Psoas muscle (tissue), 8 donors: ENCODE measurements around the gene WSCD2. TPM values are rescaled to one million over a fixed set of nuclear protein-coding genes. Genes with fewer than 3 reads are reported as not detected.

Source experiments
- ATAC-seq, 4 donors: fragments of 200-7000 bp; cut with Tn5 transposase; one replicate each; pipeline ENCODE4 v1.9.1; 2020; ENCODE audit warnings: moderate library complexity in 3 of 4, mild to moderate bottlenecking in 2 of 4
- DNase-seq, 2 donors: peaks; one replicate each; pipeline ENCODE4 v3.0.0-alpha.2; 2020
- H3K27ac ChIP-seq: fragments of 200-600 bp; one replicate; pipeline ENCODE4 v1.8.0; 2022
- H3K27me3 ChIP-seq, 3 donors: fragments of 200-600 bp in 1 of 3; one replicate each; pipeline versions ENCODE4 v1.6.1 to v1.8.0; 2013 to 2022; ENCODE audit warnings: low read length in 2 of 3, mild to moderate bottlenecking in 2 of 3, moderate library complexity in 1 of 3; ENCODE audit not compliant: insufficient read depth in 3 of 3
- H3K36me3 ChIP-seq, 2 donors: fragments of 200-600 bp in 1 of 2; one replicate each; pipeline versions ENCODE4 v1.6.1 to v1.8.0; 2013 to 2022; ENCODE audit warnings: low read depth in 1 of 2, mild to moderate bottlenecking in 1 of 2, moderate library complexity in 1 of 2; ENCODE audit not compliant: insufficient read depth in 1 of 2
- H3K4me1 ChIP-seq: fragments of 200-600 bp; one replicate; pipeline ENCODE4 v1.8.0; 2022
- H3K4me3 ChIP-seq: fragments of 200-600 bp; one replicate; pipeline ENCODE4 v1.8.0; 2022; ENCODE audit warnings: mild to moderate bottlenecking
- H3K9me3 ChIP-seq: fragments of 200-600 bp; one replicate; pipeline ENCODE4 v1.8.0; 2022
- WGBS, 3 donors: extraction: QIAGEN DNeasy Blood & Tissue Kit; methylation state at CpG; one replicate each; pipeline versions ENCODE4 v1.1.6 to v1.1.7; 2013; 5-methylcytosine and 5-hydroxymethylcytosine counted together
- intact Hi-C, 2 donors: fragments of 100-400 bp; cut with DNase I; formaldehyde crosslinking; loops; one replicate each; pipeline versions ENCODE4 v1.11.0 to v1.14.2; 2022
- polyA plus RNA-seq, 3 donors: library from polyadenylated mRNA; stranded (reverse); fragments of 200-250 nt; gene quantifications; one replicate each; pipeline ENCODE4 v1.2.3, GENCODE V29; 2013
- total RNA-seq, 4 donors: library from RNA; stranded (reverse); fragmentation: NEBNext Ultra II Directional in 2 of 4; extraction: Animal tissue kit (Norgen Biotek cat#: 25700) in 2 of 4; gene quantifications; one replicate each; pipeline versions ENCODE4 v1.2.1 to v1.2.4, GENCODE V29; 2021 to 2023
- TF ChIP-seq, protein P1 (sequence below): fragments of 200-600 bp; IDR thresholded peaks from one replicate; pipeline ENCODE4 v1.8.0; 2022; ENCODE audit warnings: antibody characterized with exemption
- donor health status: healthy with polysubstance abuse.
- donor health status: DM: no; HTN: no; CAD: no; lungs with moderate emphysema.
- donor health status: Bipolar disorder and iron deficiency.
- donor health status: healthy.
- donor health status: DM: yes; HTN: yes; CAD: no.
- donor health status: DM: no; HTN: no; CAD: no.
- donor health status: DM: no; HTN: no; CAD: no.
- donor health status: DM: yes; HTN: yes; CAD: no.

The WSCD2 gene
- total and polyA plus RNA-seq, 7 donors: 0.01 to 0.21 TPM; not detected in 5

DNA sequence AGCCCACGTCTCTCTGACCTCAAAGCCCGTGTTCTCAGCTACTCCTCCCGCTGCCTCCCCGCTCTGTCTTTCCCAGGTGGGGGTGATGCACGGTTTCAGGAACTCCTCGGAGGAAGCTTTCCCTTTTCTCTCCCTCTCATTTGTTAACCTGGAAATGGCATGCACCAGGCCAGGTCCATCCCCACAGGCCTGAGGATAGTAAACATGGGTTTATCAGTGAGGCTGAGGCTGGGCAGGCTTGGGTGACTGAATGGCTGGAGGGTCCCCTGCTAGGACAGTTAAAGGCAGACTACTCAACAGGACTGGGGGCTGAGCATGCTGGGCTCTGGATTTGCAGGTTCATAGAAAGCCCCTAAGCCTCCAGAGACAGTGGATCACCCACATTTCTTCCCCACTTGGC is 7.6 kb downstream of the WSCD2 start:
- intact Hi-C loops: no loop called here
- DNase-seq: no peak
- no peak for ATAC-seq
- Histone ChIP-seq H3K4me3 (no peak overlapping the region), H3K4me1 (no peaks in the 10 kb centered on the region), H3K27me3 (peaks cover 0 to 19% (median 6%) of the 10 kb centered on the region in 3 donors), H3K27ac (no peak overlapping the region), H3K9me3 (no peaks in the 10 kb centered on the region), H3K36me3 (no peaks in the 10 kb centered on the region)
- TF ChIP-seq, protein P1, sequence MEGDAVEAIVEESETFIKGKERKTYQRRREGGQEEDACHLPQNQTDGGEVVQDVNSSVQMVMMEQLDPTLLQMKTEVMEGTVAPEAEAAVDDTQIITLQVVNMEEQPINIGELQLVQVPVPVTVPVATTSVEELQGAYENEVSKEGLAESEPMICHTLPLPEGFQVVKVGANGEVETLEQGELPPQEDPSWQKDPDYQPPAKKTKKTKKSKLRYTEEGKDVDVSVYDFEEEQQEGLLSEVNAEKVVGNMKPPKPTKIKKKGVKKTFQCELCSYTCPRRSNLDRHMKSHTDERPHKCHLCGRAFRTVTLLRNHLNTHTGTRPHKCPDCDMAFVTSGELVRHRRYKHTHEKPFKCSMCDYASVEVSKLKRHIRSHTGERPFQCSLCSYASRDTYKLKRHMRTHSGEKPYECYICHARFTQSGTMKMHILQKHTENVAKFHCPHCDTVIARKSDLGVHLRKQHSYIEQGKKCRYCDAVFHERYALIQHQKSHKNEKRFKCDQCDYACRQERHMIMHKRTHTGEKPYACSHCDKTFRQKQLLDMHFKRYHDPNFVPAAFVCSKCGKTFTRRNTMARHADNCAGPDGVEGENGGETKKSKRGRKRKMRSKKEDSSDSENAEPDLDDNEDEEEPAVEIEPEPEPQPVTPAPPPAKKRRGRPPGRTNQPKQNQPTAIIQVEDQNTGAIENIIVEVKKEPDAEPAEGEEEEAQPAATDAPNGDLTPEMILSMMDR: no peak
- WGBS, 3 donors: 42 to 59% (median 47%) methylated on average over 6 of the region's 6 CpGs

DNA sequence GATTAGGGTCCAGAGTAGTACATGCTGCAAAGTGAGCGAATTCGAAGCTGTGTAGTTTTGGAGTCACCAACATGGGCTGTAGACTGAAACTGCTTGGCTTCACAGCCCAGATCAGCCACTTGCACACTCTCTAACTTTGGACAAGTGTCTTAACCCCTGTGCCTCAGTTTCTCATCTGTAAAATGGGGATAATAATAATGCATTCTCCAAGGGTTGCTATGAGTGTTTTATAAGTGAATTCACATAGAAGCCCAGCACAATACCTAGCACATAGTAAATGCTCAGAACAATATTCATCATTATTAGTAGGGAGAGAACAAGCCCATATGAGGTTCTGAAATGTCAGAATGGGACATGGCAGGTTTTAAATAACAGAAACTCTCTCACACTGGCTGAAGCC is 10.4 kb downstream of the WSCD2 start:
- WGBS, 3 donors: 92 to 98% (median 93%) methylated on average over 2 of the region's 2 CpGs
- H3K27me3 ChIP-seq: peaks cover 0 to 6% (median 6%) of the 10 kb centered on the region in 3 donors
- no peak for DNase-seq
- TF ChIP-seq, protein P1: no peak
- no peak for ATAC-seq
- no peaks in the 10 kb centered on the region for H3K36me3 ChIP-seq
- H3K4me3 ChIP-seq: no peak overlapping the region
- no peak overlapping the region for H3K27ac ChIP-seq
- H3K9me3 ChIP-seq: no peaks in the 10 kb centered on the region
- intact Hi-C loops: no loop called here
- H3K4me1 ChIP-seq: no peaks in the 10 kb centered on the region

DNA sequence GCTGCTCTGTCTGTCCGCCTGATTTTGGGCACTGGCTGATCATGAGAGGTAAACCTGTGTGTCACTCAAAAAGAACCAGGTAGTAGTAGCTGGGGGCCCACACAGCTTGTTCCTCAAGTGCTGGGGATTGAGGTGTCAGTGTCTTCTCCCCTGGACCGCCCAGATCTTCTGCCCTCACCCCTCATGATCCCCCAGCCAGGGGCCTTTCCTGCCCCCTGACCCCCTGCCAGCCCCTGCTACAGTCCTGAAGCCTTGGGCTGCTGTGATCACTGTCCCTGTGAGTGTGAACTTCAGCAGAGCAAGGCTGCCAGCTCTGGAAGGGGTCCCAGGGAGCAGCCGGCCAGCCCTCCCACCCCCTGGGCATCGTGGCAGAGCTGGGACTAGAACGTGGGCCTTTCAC is 11.4 kb downstream of the WSCD2 start:
- Histone ChIP-seq H3K4me1 (no peaks in the 10 kb centered on the region), H3K27ac (no peak overlapping the region), H3K9me3 (no peaks in the 10 kb centered on the region), H3K4me3 (no peak overlapping the region), H3K36me3 (no peaks in the 10 kb centered on the region), H3K27me3 (peaks cover 0 to 8% (median 0%) of the 10 kb centered on the region in 3 donors)
- TF ChIP-seq, protein P1: no peak
- 50 to 61% (median 57%) methylated on average over 5 of the region's 5 CpGs for whole genome bisulfite sequencing, 3 donors
- DNase-seq (no peak), ATAC-seq (no peak)
- intact Hi-C loops: no loop called here

DNA sequence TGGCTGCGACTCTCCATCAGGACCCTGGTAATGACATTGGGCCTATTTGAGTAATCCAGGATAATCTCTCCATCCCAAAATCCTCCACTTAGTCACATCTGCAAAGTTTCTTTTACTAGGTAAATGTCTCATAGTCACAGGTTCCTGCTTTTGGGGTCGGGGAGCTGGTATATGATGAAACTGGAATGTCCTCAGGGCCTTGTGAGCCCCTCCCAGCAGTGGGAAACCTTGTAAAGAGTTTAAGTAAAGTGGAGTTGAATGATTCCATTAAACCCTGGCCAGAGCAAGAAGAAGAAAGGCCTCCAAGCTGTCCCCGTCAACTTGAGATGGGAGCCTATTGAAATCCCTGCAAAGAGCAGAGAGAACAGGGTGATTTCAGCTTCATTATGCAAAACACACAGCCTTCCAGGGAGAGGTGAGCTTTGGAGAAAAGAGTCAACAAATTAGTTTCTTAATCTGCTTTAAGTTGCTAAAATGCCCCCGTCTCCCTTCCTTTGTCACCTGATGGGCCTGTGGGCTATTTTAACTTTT is 12.6 kb downstream of the WSCD2 start:
- H3K4me3 ChIP-seq: no peak overlapping the region
- intact Hi-C loops: no loop called here
- H3K9me3 ChIP-seq: no peaks in the 10 kb centered on the region
- ATAC-seq (no peak), DNase-seq (no peak)
- TF ChIP-seq, protein P1: no peak
- 46 to 62% (median 59%) methylated on average over 4 of the region's 4 CpGs for WGBS, 3 donors
- peaks cover 0 to 4% (median 0%) of the 10 kb centered on the region in 3 donors for H3K27me3 ChIP-seq
- no peaks in the 10 kb centered on the region for H3K36me3 ChIP-seq
- H3K27ac ChIP-seq: no peak overlapping the region
- H3K4me1 ChIP-seq: no peaks in the 10 kb centered on the region

DNA sequence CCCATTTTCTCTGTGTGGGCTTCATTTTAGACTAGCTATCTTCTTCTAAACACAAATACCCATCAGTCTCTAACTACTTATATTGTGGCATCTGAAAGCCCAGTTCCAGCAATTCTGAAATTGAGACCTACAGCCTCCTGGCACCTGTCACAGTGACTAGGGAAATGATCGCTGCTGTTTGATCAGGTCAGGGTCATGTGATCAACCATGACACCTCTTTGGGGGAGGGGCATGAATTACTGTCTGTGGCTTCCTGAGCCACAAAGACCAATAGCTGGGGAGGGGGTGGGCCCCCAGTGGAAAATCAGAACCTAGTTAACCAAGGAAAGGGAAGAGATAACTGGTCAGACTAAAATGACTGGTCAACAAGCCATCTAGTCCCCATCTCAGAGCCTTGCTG is 14.1 kb downstream of the WSCD2 start:
- no peak for ATAC-seq
- H3K27me3 ChIP-seq: peaks cover 0 to 2% (median 0%) of the 10 kb centered on the region in 3 donors

More for the DNA sequence above, 14.1 kb downstream of the WSCD2 start:
- Histone ChIP-seq H3K4me3 (no peak overlapping the region), H3K4me1 (no peaks in the 10 kb centered on the region), H3K9me3 (no peaks in the 10 kb centered on the region), H3K36me3 (no peaks in the 10 kb centered on the region), H3K27ac (no peak overlapping the region)
- 36 to 57% (median 50%) methylated on average over 1 of the region's 1 CpG for WGBS, 3 donors
- no peak for DNase-seq
- TF ChIP-seq, protein P1: no peak
- intact Hi-C loops: no loop called here
